DMS 273 (cell line): ENCODE results near the gene PDCD6IP.
"Not testable (repeated sequence)": the region's sequence is repeated elsewhere in the genome, so short reads cannot be mapped to it uniquely, and the experiment has no call there.

Experiments
- DNase-seq: peaks from one replicate; lab custom pipeline; 2025; ENCODE audit not compliant: unreplicated experiment; lab: John Stamatoyannopoulos, UW

The PDCD6IP gene

GRCh38 chr3:33839283-33839682 lies 40.9 kb downstream of the PDCD6IP start:
- no peak for DNase-seq

- DNase-seq, result no peak
Observed at GRCh38 chr3:33840179-33840578, 41.7 kb downstream of the PDCD6IP start.

- no peak for DNase-seq
Observed at GRCh38 chr3:33848624-33849347, 50.4 kb downstream of the PDCD6IP start.

DNA sequence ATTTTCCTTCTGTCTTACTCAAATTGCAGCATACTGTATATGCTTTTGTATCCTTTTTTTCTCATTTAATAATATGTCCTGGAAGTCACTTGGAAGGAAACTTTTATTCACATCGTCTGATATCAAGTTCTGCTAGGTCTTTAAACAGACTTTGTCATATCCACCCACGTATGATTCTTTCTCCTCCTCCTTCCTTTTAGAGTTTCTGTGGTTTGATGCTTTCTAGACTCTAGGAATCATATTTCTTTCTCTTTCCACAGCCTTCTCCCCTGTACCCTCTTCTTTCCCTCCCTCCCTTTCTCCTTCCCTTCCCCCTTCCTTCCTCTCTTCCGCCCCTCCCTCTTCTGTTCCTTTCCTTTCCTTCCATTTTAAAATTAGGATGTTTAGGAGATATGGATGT lies 52.2 kb downstream of the PDCD6IP start:
- not testable (repeated sequence) for DNase-seq

- not testable (repeated sequence) for DNase-seq
Observed at GRCh38 chr3:33855407-33855806, 57.0 kb downstream of the PDCD6IP start.

- DNase-seq, result no peak
Observed at GRCh38 chr3:33855884-33856546, 57.6 kb downstream of the PDCD6IP start.

DNA sequence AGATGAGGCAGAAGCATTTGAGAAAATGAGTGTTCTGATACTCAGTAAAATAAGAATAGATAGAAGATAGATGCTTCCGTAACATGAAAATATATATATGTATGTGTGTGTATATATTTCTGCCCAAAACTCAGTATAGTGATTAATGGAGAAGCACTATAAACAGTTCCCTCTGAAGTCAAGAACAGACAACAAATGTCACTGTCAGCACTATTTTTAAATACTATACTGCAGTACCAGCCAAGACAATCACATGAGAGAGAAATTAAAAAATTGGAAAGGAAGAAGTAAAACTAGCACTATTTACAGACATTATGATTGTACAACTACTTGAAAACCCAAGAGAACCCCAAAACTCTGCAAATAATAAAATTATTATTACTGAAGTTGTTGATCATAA lies 59.3 kb downstream of the PDCD6IP start:
- not testable (repeated sequence) for DNase-seq

DNA sequence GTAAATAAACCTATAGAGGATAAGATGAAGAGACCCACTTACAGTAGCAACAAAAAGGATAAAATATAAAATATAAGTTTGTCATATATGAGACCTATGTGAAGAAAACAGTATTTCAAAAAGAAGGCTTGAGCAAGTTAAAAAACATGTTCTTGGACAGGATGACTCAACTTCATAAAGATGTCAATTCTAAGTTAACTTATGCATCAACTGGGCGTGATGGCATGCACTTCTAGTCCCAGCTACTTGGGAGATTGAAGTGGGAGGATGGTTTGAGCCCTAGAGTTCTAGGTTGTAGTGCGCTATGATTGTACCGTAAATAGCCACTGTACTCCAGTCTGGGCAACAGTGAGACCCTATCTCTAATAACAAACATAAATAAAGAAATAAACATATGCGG lies 59.7 kb downstream of the PDCD6IP start:
- no peak for DNase-seq

- no peak for DNase-seq
Observed at GRCh38 chr3:33860373-33861050, 62.1 kb downstream of the PDCD6IP start.

- DNase-seq, result no peak
Observed at GRCh38 chr3:33865133-33865532, 66.7 kb downstream of the PDCD6IP start.

DNA sequence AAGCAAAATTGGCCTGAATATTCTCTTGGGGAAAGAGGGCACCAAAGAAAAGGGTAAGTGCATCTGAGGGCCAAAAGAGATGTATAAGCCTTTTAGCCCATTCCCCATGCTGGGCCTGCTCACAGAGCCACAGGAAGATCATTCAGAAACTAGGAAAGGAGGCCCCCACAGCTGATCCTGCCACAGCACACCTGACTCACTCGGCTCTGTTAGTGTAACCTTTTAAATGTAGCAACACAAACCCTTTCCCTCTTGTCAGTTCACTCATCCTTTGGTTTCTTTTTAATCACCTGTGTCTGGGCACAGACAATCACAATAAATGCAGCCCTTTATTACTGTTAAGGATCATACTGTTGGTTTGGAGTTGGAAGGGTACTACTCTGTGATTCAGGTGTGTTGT lies 69.9 kb downstream of the PDCD6IP start:
- no peak for DNase-seq

DNA sequence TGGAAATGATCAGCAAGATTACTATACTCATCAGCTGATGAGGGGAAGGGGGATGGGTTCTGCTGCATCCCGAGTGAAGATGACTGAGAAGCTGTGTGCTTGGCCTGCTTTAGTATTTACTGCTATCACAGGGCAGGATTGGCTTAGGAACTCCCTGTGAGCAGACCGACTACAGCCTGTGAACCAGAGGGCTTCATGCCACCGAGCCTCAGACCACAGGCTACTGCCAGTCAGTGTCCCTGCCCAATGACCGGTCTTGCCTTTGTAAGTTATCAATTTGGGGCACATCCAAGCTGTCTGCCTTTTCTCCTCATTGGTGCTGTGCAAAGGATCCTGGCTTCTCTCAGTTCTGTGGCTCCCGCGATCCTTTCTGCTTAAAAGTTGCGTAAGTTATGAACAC lies 71.5 kb downstream of the PDCD6IP start:
- DNase-seq, result no peak

DNA sequence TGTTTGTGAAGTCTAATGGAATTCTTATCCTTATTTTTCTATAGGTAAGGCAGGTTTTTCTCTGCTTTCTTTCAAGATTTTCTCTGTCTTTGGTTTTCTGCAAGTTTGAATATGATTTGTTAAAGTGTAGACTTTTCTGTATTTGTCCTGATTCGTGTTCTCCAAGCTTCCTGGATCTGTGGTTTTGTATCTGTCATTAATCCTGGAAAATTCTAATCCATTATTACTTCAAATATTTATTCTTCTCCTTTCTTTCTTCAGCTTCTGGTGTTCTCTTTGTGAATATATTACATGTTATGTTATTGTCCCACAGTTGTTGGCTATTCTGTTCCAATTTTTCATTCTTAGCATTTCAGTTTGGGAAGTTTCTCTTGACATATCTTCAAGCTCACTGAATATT lies 76.4 kb downstream of the PDCD6IP start:
- no peak for DNase-seq

DNA sequence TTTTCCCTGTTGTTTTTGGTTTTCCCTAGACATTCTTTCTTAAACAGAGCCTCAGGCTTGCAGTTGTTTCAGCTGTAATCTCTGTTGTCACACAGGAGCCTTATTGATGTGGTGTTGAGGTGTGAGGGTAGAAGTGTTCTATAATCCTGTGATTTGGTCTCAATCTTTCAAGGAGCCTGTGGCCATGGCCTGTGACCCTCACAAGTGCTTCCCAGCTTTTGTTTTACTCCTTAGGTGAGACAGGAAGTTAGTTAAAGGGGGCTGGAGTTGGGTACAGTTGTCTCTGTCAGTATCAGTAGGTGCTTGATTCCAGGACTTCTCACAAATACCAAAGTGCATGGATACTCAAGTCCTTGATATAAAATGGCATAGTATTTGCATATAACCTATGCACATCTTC lies 77.2 kb downstream of the PDCD6IP start:
- DNase-seq, result no peak

GRCh38 chr3:33877187-33877586 lies 78.8 kb downstream of the PDCD6IP start:
- DNase-seq, result no peak

DNA sequence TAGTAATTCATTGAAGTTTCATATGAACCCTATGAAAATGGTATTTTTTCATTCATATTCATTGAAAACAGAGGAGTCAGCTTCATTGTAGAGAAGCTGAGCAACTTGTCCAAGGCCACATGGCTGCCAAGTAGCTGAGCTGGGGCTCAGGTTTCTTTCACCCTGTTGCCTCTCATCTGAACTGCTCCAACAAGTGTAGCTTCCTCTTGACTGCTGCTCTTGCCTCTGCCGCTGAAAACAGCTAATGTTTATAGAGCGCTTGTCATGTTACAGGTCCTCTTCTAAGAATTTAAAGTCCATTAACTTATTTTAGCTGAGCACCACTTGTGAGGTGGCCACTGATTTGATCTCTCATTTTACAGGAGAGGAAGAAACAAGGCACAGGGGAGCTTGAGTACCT lies 81.1 kb downstream of the PDCD6IP start:
- DNase-seq, result peak; percentile 5

DNA sequence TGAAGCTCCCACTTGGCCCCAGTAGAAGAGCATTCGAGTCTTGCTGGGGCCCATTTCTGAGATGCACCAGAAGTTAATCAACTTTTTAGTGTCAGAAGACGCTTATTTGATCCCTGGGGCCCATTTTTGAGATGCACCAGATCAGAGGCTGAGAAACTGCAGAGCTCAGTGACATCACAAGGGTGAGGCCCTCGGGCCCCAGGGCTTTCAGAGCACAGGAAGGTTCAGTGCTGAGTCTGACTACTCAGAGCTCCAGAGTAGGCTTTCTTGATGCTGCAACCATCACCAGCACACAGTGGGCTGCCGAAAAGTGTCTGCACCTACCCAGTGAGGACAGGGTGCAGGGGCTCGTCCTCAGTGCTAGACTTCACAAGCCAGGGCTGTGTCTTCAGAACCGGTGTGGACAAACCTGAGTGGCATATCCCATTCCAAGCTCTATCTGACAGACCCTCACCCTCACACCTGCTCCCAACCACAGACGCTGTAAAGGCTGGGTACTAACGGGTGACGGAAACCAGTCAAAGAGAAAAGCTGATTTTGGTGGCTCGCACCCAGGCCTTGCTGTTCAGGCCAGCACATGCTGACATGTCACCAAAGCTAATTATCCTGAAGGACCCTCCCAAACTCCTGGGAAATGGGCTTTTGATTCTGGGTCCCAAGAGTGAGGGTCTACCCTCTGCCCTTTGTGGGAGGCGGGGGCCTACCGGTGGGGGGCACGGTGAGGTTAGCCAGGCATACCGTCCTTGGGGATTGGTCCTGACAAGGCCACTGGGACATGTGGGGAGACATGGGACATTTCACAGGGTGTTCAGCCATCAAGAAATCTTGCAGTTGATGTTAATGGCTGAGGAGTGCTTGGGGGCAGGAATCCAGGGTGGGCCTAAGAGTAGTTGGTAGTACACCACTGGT lies 83.0 kb downstream of the PDCD6IP start:
- no peak for DNase-seq

DNA sequence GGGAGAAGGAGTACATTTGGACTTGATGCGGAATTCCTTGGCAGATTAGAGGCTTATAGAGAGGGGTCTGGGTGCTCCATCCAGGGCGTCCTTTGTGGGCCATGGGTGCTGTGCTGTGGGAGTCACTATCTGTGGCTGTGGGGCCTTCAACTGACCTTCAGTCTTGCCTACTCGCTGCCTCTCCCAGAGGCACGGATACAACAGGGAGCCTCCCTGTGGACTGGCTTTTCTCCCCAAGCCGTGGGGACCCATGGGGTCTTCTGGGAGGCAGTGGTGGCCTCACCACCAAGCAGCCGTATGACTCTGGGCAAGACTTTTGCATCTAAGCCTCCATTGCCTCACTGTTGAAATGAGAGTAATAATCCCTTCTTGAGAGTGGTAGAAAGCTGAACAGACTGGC lies 83.9 kb downstream of the PDCD6IP start:
- no peak for DNase-seq

DNA sequence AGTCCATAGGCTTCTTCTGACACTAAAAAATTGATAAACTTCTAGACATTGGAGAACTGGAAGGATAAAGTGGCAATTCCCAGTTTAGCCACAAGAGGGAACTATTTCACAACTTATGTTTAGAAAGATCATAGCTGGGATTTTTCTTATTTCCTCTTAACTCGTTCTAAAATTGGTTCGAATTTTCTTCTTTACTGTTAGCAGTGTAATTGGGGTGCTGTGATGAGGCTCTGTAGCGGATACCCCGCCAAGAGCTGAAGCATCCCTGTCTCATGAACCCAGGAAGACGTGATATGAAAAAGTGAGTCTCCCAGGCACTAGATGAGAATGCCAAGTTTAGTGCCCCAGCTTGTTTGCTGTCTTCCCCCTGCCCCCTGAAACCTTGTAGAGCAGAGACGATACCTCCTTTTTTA lies 85.1 kb downstream of the PDCD6IP start:
- DNase-seq, result peak; percentile 71

- DNase-seq, result no peak
Observed at GRCh38 chr3:33883951-33884561, 85.6 kb downstream of the PDCD6IP start.

- DNase-seq, result no peak
Observed at GRCh38 chr3:33884701-33885100, 86.3 kb downstream of the PDCD6IP start.
